Measurements from ENCODE around the gene MAP4K4. TPM values are rescaled to one million over a fixed set of nuclear protein-coding genes. Genes with fewer than 3 reads are reported as not detected.

The MAP4K4 gene
- total and polyA plus RNA-seq, 2 of the 13 experiments (the other 11 are each of a cell fraction or from before 2014, with no cell fraction given) = 105 to 264 TPM

GRCh38 chr2:101704816-101705578, 7.5 kb downstream of the MAP4K4 start:
- H3K36me3 ChIP-seq (replicated peaks in 1 of 2; ENCODE audit: control insufficient read depth in 1 of 2, insufficient read depth in 2 of 2, low read length in 2 of 2) = peaks cover 12 to 36% of the 10 kb centered on the region in 2 experiments

More at GRCh38 chr2:101704816-101705578, 7.5 kb downstream of the MAP4K4 start:
- Histone ChIP-seq H3K4me1 (ENCODE audit: insufficient read depth, low read length) (peaks cover 94% of the 10 kb centered on the region), H3K27ac (ENCODE audit: extremely low read length, insufficient read depth, low read length) (peak overlapping the region; percentile 8), H3K9ac (ENCODE audit: insufficient read depth, low read depth, low read length) (no peak overlapping the region), H3K9me3 (ENCODE audit: low read length) (no peaks in the 10 kb centered on the region), H2AFZ (ENCODE audit: low read length) (no peak overlapping the region), H3K27me3 (ENCODE audit: control insufficient read depth in 1 of 2, insufficient read depth in 2 of 2, low read length in 2 of 2) (no peaks in the 10 kb centered on the region), H4K20me1 (ENCODE audit: insufficient read depth, low read length) (peaks cover 55% of the 10 kb centered on the region), H3K4me3 (replicated peaks in 1 of 3; ENCODE audit: insufficient read depth in 1 of 3, low read depth in 2 of 3, low read length in 3 of 3) (no peak overlapping the region; a peak in 2 of 6 replicates), H3K4me2 (ENCODE audit: low read depth, low read length) (peak overlapping the region; percentile 18; the same call in 1 of the 2 replicates), H3K79me2 (ENCODE audit: insufficient read depth, low read length) (peaks cover 99% of the 10 kb centered on the region)
- intact Hi-C loops (cut with micrococcal nuclease; ENCODE audit: unreplicated experiment) (no loop called here), in situ Hi-C loops (cut with HindIII; ENCODE audit: extremely low pct_ligation_motif_present, low pct_unique_long_range_greater_than_20kb) (no loop called here)
- no peak for TF ChIP-seq ZKSCAN1 (IDR thresholded peaks at IDR 0.05; ENCODE audit: low read length)
- TF ChIP-seq TOPORS (CRISPR knock-in tag; IDR thresholded peaks at IDR 0.05) = no peak
- no peak for TF ChIP-seq TGIF2 (CRISPR knock-in tag; IDR thresholded peaks at IDR 0.05)
- no peak for TF ChIP-seq ARHGAP35 (CRISPR knock-in tag; IDR thresholded peaks at IDR 0.05; ENCODE audit: borderline replicate concordance)
- no peak for TF ChIP-seq PAWR (CRISPR knock-in tag; IDR thresholded peaks at IDR 0.05; ENCODE audit: borderline replicate concordance)
- no peak for TF ChIP-seq RARG (CRISPR knock-in tag; IDR thresholded peaks at IDR 0.05; ENCODE audit: low read depth)
- TF ChIP-seq KLF6 (CRISPR knock-in tag; IDR thresholded peaks at IDR 0.05) = no peak
- TF ChIP-seq ADNP (CRISPR knock-in tag; IDR thresholded peaks at IDR 0.05) = no peak
- 0 out of 2 replicates have a peak, but pooled peaks have one; percentile 46 for TF ChIP-seq ZNF567 (CRISPR knock-in tag; IDR thresholded peaks at IDR 0.05; ENCODE audit: borderline replicate concordance)
- TF ChIP-seq MAFF (IDR thresholded peaks at IDR 0.05; ENCODE audit: low read depth, low read length) = no peak
- peak; percentile 11; the same call in 1 of the 2 replicates for TF ChIP-seq POLR2AphosphoS5 (IDR thresholded peaks at IDR 0.05; ENCODE audit: low read depth, low read length)
- no peak for TF ChIP-seq GATA4 (IDR thresholded peaks at IDR 0.05; ENCODE audit: borderline replicate concordance, low read depth)
- TF ChIP-seq SNAPC4 (CRISPR knock-in tag; IDR thresholded peaks at IDR 0.05) = no peak
- TF ChIP-seq ZNF180 (CRISPR knock-in tag; IDR thresholded peaks at IDR 0.05; ENCODE audit: borderline replicate concordance, low read depth) = no peak
- DNase-seq (ENCODE audit: low spot score) (no peak), FAIRE-seq (no peak), ATAC-seq (peak; percentile 25; the same call in 1 of the 3 replicates)
- BruUV-seq (replicated peaks) = no TSS peak
- WGBS (ENCODE audit: low lambda C conversion rate) = 83% methylated on average over 3 of the region's 3 CpGs
- ChIA-PET POLR2A (interaction anchor here (0.9 to 2.0 kb wide), 3 partner anchors 8 to 138 kb away, joined by 3 to 9 read pairs (median 5); partner anchors contain the start of gene MAP4K4), CTCF (ENCODE audit: low intra/inter-chr PET ratio, low total read pairs) (no interaction called here)
